Stimulated activated CD8-positive, alpha-beta memory T cell treated with anti-CD3 and anti-CD28 coated beads, Interleukin-12 subunit alpha, Interleukin-12 subunit beta, amount 100 ng/mL, for 24 hours (primary cell): ENCODE results near the gene MYCBP2.

Source experiments
- DNase-seq: peaks from one replicate; pipeline ENCODE4 v3.0.0-alpha.2; 2020; ENCODE audit errors: extremely low read depth

The MYCBP2 gene

DNA sequence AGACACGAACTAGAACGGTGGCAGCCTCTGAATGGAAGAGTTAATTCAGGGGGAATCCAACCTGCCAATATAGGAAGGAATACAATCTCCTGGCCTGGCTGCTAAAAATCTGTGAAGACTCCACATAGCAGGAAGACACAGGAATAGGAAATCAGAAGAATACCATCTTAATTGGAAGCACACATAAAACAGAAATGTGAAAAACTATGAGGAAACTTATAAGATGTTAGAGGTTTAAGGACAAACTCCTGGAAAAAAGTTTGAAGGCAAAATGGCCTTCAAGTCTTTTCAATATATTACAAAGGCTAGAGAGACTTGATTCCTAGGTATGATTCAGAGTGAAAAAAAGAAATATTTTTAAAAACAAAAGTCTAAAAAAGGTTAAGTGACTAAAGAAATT is 221.8 kb downstream of the MYCBP2 start:
- DNase-seq, result no peak

DNA sequence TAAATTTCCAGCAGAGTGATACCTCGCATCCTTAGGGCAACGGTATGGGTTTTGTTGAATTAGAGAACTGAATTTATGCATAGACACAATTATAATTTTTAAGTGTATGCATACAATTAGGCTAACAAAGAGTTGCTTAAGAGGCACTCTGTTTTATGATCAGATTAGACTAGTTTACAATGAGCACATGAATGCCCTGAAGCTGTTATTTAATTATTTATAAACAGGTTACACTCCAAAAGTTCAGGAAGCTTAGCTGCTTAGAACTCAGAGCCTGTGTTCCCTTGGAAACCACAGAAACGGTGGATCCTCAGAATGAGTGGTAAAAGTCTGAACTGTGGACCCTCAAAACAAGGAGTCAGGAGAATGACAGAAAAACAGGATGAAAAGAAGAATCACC is 227.5 kb downstream of the MYCBP2 start:
- no peak for DNase-seq

DNA sequence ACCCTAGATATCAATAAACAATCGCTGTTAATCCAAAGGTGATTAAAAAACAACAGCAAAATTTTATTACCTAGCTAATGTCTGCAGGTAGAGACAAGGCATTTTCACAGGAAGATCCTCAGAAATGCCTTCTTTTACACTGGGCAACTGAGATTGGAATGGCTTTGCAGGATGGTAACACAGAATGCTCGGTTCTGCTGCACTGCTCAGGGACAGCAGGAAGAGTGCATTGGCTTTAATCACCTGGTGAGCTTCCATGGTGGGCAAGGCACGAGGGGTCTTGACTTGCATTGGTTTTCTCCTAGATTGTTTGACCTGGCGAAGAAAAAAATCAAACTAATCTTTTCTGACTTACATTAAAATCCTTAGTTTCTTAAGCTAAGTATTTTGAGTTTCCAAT is 231.6 kb downstream of the MYCBP2 start:
- no peak for DNase-seq

GRCh38 chr13:77094773-77095172 is 232.1 kb downstream of the MYCBP2 start:
- no peak for DNase-seq

DNA sequence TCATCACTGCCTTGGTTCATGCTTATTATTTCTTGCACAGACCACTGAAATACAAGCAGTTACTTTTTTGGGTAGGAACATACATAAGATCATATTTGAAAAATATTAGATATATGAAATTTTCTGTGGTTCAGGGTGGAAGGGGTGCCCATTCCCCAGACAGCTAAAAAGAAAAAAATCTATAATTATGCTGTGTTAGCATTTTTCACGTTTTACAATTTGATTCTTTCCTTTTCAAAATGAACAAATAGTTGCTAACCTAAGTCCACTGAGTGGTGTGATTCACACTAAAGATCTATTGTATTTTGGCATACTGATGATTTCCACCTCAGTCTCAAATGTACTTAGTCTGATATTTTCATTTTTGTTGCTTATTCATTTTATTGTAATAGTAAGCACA is 233.2 kb downstream of the MYCBP2 start:
- no peak for DNase-seq

GRCh38 chr13:77084755-77085154 is 242.1 kb downstream of the MYCBP2 start:
- DNase-seq, result no peak

DNA sequence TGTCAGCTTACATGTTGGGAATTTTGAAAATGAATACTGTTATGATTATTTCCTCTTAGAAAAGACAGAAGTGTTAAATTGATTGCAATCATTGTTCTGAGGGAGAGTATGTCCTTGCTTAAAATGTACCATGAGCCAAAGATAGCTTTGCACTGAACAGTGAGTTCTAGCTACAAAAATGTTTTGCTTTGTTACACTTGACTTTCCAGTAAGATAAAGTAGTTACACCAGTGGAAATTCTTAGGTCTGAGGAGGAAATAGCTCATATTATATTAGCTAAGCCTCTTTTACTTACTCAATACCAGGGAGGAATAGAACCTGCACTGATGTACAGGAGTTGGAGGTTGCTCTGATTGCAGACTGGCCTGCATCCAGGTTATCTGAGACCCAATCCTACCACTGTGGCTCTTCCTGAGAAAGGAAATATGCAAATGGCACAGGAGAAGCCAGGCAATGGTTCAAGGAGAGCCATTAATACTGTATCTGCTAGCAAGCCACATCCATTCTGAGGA is 246.9 kb downstream of the MYCBP2 start:
- no peak for DNase-seq

DNA sequence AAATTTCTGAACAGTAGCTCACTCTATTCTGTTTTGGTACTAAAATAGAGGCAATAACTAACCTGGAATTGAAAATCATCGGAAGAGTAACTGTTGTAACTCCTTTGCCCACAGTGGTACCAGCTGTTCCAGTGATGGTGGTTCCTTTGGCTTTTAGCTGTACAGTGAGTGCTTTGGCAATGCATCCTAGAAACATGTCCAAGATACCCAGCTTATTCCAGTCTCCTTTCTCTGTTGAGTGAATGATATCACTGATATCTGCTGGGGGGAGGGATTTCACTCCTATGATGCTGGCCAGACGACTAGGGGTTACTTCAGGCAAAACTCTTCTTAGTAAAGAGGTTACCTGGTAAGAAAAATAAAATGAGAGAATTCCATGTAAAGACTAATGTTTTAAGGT is 259.4 kb downstream of the MYCBP2 start:
- no peak for DNase-seq

DNA sequence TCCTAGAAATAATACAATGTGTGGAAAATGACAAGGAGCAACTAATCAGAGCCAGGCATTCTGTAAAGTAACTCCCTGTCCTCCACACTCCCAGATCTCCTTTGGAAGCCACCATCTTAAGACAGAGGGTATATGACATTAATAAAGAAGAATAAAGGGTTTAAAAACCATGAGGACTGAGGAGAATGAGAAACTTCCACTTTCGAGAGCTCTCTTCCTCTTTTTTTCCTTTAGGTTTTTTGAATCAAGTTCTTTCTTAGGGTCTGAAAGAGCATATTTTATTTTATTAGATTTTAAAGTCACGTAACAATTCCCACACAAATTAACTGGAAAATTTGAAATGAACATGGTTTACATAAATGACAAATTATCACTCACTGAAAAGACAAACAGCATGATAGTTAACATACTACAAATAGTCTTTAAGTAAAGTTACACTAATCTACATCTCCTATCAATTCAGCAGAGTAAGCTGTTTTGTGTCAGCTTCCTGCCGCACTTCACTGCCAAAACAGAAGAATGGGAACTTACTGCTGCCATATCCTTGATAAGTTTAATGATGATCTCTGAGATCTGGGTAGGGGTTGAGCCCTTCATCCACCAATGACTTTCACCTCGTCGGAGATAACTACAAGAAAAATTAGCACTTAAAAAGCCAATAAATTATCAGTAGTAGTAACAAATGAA is 261.3 kb downstream of the MYCBP2 start:
- no peak for DNase-seq

- no peak for DNase-seq
Observed at GRCh38 chr13:77062097-77062496, 264.8 kb downstream of the MYCBP2 start.

DNA sequence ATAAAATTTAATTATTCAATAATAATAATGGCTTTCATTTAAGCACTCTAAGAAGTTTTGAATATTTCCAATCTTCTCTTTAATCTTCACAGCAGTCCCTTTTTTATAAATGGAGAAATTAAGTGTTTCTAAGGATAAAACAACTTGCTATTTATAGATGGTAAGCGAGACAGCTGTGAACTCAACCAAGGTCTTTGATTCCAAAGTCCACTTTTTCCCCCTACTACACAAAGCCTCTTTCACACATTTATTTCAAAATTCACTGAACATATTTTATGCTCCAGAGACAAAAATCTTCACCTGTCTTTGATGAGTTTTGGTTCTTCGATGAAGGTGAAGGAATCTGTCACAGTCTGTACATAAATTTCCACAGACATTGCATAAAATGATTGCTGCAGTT is 265.5 kb downstream of the MYCBP2 start:
- DNase-seq, result no peak

DNA sequence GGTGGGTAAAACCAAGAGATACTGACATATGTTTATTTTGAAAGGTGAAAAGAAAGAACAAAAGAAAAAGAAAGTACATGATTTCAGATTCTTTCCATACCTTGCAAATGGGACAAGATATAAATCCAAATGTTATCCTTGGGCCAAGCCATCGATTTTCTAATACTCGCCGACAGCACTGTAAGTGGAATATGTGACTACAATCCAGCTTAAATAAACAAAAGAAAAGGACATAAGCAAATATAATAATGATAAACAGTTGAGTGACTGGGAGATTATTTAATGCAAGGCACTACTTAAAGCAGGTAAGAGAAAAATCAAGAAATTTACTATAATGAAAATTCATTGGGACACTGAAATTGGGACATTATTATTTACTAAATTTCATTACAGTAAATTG is 270.0 kb downstream of the MYCBP2 start:
- no peak for DNase-seq

- DNase-seq, result no peak
Observed at GRCh38 chr13:77056382-77056781, 270.5 kb downstream of the MYCBP2 start.

GRCh38 chr13:77055158-77055557 is 271.7 kb downstream of the MYCBP2 start:
- DNase-seq, result no peak

GRCh38 chr13:77053192-77053591 is 273.7 kb downstream of the MYCBP2 start:
- no peak for DNase-seq

DNA sequence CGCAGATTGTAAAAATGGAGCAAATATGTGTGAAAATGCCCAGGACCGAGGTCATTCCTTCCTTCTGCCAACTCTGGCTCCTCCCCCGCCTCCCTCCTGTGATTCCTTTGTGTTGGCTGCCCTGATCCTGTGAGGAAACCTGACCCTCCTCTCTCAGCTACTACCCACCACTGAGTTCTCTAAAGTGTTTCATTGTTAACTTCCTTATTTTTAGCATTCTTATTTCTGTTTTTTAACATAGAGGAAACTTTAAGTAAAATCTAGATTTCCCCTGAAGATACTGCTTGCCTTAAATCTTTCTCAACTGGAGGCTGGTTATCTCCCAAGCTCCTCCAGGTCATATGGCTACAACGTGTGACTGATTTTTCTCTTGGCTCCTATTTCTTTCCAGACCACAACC is 278.2 kb downstream of the MYCBP2 start:
- no peak for DNase-seq

DNA sequence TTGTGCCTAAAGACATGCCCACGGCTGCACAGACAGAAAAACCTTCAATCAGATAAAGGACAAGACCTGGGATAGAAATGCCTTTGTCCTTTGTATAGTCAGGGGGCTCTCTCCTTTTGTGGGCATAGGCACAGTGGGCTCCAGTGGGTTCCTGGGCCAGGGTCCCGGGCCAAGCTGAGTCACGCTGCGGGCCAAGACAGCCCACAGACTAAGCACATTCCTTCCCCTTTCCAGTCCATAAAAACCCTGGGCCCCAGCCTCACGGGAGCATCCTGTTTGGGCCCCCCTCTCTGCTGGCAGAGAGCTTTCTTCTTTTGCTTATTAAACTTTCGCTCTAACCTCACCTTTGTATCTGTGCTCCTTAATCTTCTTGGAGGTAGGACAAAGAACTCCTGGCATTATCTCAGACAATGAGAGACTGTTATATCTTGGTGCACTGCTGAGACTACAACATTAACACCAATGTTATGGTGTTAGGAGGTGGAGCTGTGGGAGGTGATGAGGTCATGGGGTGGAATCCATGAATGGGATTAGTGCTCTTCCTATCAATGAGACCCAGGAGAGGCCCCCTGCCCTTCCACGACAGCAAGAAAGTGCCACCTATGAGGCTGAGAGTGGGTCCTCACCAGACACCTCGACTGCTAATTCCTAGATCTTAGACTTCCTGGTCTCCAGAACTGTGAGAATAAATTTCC is 279.1 kb downstream of the MYCBP2 start:
- DNase-seq, result no peak

GRCh38 chr13:77042566-77043177 is 284.2 kb downstream of the MYCBP2 start:
- DNase-seq, result no peak

DNA sequence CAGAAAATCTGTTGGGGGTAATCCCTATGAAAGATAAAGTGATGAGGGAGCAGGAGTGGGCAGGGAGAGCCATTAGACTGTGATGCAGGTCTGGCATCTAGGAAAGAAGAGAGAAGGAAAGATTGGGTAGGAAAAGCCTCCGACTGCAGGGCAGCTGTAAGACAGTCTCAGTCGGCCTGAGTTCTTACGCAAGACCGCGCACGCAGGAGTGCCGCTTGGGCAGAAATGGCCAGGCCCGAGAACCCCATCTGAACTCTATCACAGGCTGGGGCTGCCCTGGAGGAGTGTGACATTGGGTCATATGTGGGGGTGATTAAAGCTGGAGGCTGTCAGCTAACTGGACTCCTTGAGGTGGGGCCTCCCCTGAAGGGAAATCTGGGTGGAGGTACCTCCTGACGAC is 286.1 kb downstream of the MYCBP2 start:
- DNase-seq, result no peak

DNA sequence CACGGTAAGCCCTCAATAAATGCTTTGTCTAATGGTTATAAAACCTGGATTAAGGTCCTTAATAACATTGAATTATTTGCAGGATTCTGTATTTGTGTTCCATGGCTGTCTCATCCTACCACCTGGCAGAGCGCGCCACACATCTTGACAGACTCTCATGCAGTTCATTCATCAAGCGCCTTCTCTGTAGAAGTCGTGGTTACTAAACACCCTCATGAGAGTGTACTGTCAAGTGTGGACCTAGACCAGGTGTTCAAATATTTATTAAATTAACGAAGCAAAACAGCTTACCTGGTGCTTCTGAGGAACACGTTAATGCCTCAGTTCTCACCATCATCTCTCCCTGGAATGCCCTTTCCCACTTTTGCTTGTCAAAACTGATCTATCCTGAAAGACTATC is 286.8 kb downstream of the MYCBP2 start:
- no peak for DNase-seq

DNA sequence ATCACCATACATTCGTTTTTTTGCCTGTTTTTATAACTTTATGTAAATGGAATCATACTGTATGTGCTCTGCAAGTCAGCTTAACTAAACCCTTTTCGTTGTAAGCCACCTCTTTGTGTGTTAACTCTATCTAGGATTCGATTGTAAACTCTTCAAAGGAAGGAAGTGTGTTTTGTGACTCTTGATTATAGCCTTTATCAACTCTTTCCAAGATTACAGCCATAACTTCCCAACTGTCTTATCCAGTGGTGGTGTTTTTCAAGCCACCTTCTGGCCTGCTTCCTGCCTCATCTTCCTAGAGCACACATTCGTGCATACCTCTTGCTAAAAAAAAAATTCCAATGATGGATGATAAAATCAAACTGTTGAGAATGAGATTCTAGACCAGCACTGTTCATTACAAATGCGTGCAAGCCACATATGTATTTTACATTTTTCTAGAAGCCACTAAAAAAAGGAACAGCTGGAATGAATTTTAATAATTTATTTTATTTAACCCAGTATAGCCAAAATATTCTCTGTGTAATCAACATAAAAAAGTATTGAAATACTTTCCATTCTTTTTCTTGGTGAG is 287.9 kb downstream of the MYCBP2 start:
- DNase-seq, result no peak

GRCh38 chr13:77036279-77036678 is 290.6 kb downstream of the MYCBP2 start:
- no peak for DNase-seq

- no peak for DNase-seq
Observed at GRCh38 chr13:77034881-77035280, 292.0 kb downstream of the MYCBP2 start.
